B cell (primary cell): ENCODE measurements around the gene PRPF4. TPM values are rescaled to one million over a fixed set of nuclear protein-coding genes. Genes with fewer than 3 reads are reported as not detected.

Source experiments
- ATAC-seq: fragments of 200-7000 bp; cut with Tn5 transposase; one replicate; pipeline ENCODE4 v1.10.0; 2021; ENCODE audit warnings: low read depth, mild to moderate bottlenecking, moderate number of reproducible peaks, moderate library complexity
- CTCF ChIA-PET: fragments of 350-600 bp; sonication (Branson Sonifier 250); formaldehyde crosslinking; loops from one replicate; lab custom pipeline; 2021; ENCODE audit warnings: antibody characterized with exemption, inconsistent platforms; lab: Charles Lee
- POLR2A ChIA-PET: fragments of 350-600 bp; sonication (Branson Sonifier 250); formaldehyde crosslinking; loops from one replicate; lab custom pipeline; 2021; ENCODE audit warnings: antibody characterized with exemption; lab: Charles Lee
- DNase-seq: peaks from one replicate; pipeline ENCODE4 v3.0.0; 2013
- H2AFZ ChIP-seq: 2 replicates; pipeline ENCODE4 v1.6.1; 2012; ENCODE audit warnings: mild to moderate bottlenecking, low read depth, low read length; ENCODE audit not compliant: insufficient read depth, poor library complexity, severe bottlenecking
- H3K27ac ChIP-seq, 2 donors: 1 replicate in 1 of 2; 2 replicates in 1 of 2; pipeline ENCODE4 v1.5.1; 2012 to 2013; ENCODE audit warnings: low read length in 2 of 2, mild to moderate bottlenecking in 2 of 2, moderate library complexity in 1 of 2
- H3K27me3 ChIP-seq, 4 experiments: fragments of 200-600 bp in 1 of 4; sonication (generic) in 1 of 4; replicated peaks in 1 of 4; 1 replicate in 2 of 4; 2 replicates in 2 of 4; pipeline versions ENCODE4 v1.6.1 to v1.7.0; 2013 to 2016; ENCODE audit warnings: low read length in 3 of 4, mild to moderate bottlenecking in 2 of 4, mixed read lengths in 1 of 4, moderate library complexity in 1 of 4; ENCODE audit not compliant: insufficient read depth in 4 of 4, control insufficient read depth in 3 of 4; ENCODE audit errors: control extremely low read depth in 1 of 4
- H3K36me3 ChIP-seq, 2 experiments: replicated peaks in 1 of 2; 1 replicate in 1 of 2; 2 replicates in 1 of 2; pipeline versions ENCODE4 v1.6.1 to v1.7.1; 2013; ENCODE audit warnings: low read length in 1 of 2; ENCODE audit not compliant: insufficient read depth in 2 of 2, control insufficient read depth in 1 of 2; ENCODE audit errors: control extremely low read depth in 1 of 2, extremely low read depth in 1 of 2
- H3K4me1 ChIP-seq, 2 donors: fragments of 200-600 bp in 1 of 2; sonication (generic) in 1 of 2; 1 replicate in 1 of 2; 2 replicates in 1 of 2; pipeline versions ENCODE4 v1.5.1 to v1.6.1; 2013 to 2017; ENCODE audit warnings: low read length in 2 of 2; ENCODE audit not compliant: control insufficient read depth in 2 of 2, insufficient read depth in 2 of 2
- H3K4me2 ChIP-seq: replicated peaks from 2 replicates; pipeline ENCODE3; 2012; ENCODE audit warnings: mild to moderate bottlenecking, low read depth, low read length; ENCODE audit not compliant: poor library complexity, severe bottlenecking
- H3K4me3 ChIP-seq, 5 experiments: fragments of 200-600 bp in 1 of 5; sonication (generic) in 1 of 5; 1 replicate in 3 of 5; 2 replicates in 2 of 5; pipeline versions ENCODE4 v1.5.1 to v1.7.0; 2011 to 2016; ENCODE audit warnings: low read length in 4 of 5, mild to moderate bottlenecking in 4 of 5, low read depth in 2 of 5, control low read depth in 1 of 5, moderate library complexity in 1 of 5; ENCODE audit not compliant: insufficient read depth in 1 of 5; ENCODE audit errors: control extremely low read depth in 1 of 5, extremely low read depth in 1 of 5
- H3K79me2 ChIP-seq: fragments of 200-600 bp; sonication (generic); one replicate; pipeline ENCODE4 v1.6.0; 2016; ENCODE audit warnings: low read length; ENCODE audit not compliant: control insufficient read depth, insufficient read depth
- H3K9ac ChIP-seq: fragments of 200-600 bp; sonication (generic); 2 replicates; pipeline ENCODE4 v1.6.1; 2017; ENCODE audit warnings: mild to moderate bottlenecking, low read length, moderate library complexity
- H3K9me3 ChIP-seq, 3 donors: one replicate each; pipeline versions ENCODE4 v1.6.1 to v1.7.1; 2013; ENCODE audit warnings: low read length in 2 of 3; ENCODE audit not compliant: control insufficient read depth in 2 of 3, insufficient read depth in 1 of 3; ENCODE audit errors: control extremely low read depth in 1 of 3
- H4K20me1 ChIP-seq: 2 replicates; pipeline ENCODE4 v1.6.0; 2012; ENCODE audit warnings: mild to moderate bottlenecking, low read length; ENCODE audit not compliant: insufficient read depth, control insufficient read depth, poor library complexity, severe bottlenecking
- H3K27ac Mint-ChIP-seq: one replicate; pipeline ENCODE4 v1.8.0; 2021; ENCODE audit warnings: mixed read lengths
- H3K27me3 Mint-ChIP-seq: one replicate; pipeline ENCODE4 v1.8.0; 2021; ENCODE audit warnings: mixed read lengths
- H3K4me1 Mint-ChIP-seq: one replicate; pipeline ENCODE4 v1.8.0; 2021; ENCODE audit warnings: mixed read lengths
- H3K4me3 Mint-ChIP-seq: one replicate; pipeline ENCODE4 v1.8.0; 2021; ENCODE audit warnings: mixed read lengths
- H3K9me3 Mint-ChIP-seq: one replicate; pipeline ENCODE4 v1.8.0; 2022; ENCODE audit warnings: mixed read lengths; ENCODE audit not compliant: insufficient read depth
- EZH2 ChIP-seq: IDR thresholded peaks from 2 replicates; pipeline ENCODE4 v1.6.1; 2012; ENCODE audit warnings: borderline replicate concordance, low read depth, mild to moderate bottlenecking, moderate library complexity, low read length; ENCODE audit not compliant: insufficient read depth, poor library complexity, severe bottlenecking
- WGBS: methylation state at CpG from one replicate; pipeline ENCODE4 v1.1.5; 2013; ENCODE audit warnings: missing lambda C conversion rate; ENCODE audit not compliant: insufficient coverage; 5-methylcytosine and 5-hydroxymethylcytosine counted together
- intact Hi-C: fragments of 100-400 bp; cut with micrococcal nuclease; formaldehyde crosslinking; loops from one replicate; pipeline ENCODE4 v1.10.0; 2022
- polyA plus RNA-seq: library from polyadenylated mRNA; depleted of rRNA; stranded (reverse); fragments of >200 nt; gene quantifications from 2 replicates; pipeline ENCODE4 v1.2.3, GENCODE V29; 2012
- total RNA-seq, 2 donors: library from RNA; stranded (reverse); fragments of 120-200 nt in 1 of 2; gene quantifications; 1 replicate in 1 of 2; 2 replicates in 1 of 2; pipeline versions ENCODE4 v1.2.3 to v1.2.4, GENCODE V29; 2013 to 2022
- TF ChIP-seq, protein P1 (sequence below): fragments of 200-600 bp; IDR thresholded peaks from one replicate; pipeline ENCODE4 v1.8.0; 2022; ENCODE audit warnings: antibody characterized with exemption, mild to moderate bottlenecking

The PRPF4 gene
- total and polyA plus RNA-seq, 2 donors (not counting 1 experiment from before 2014, with no cell fraction given) = 11.4 to 30.8 TPM

DNA sequence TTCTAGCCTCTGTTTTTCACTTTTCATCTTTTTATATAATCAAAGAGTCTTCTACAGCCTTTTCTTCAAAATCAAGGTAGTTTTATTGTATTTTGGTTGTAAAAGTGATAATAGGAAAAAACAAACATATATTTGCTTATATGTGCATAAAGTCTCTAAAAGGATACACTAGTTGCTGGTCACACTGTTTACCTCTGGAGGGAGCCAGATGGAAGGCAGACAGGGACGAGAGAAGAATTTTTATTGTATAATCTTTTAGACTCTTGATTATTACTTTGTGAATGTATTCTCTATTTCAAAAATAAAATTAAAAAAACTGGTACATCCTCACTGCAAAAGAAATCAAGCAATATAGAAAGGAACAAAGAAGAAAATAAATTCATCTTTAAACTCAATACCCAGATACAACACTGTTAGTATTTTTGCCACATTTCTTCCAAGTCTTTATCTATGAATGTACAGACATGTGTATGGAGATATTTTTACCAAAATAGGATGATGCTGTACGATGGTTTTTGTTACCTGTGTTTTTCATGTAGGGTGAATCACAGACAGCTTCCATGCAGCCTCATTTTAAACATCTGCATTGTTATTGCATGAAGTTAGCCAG is 33.9 kb downstream of the PRPF4 start:
- Histone ChIP-seq H4K20me1 (no peaks in the 10 kb centered on the region), H3K27ac (no peak overlapping the region), H2AFZ (no peak overlapping the region), H3K27me3 (no peaks in the 10 kb centered on the region), H3K4me2 (no peak overlapping the region), H3K9me3 (no peaks in the 10 kb centered on the region), H3K4me1 (no peaks in the 10 kb centered on the region), H3K36me3 (no peaks in the 10 kb centered on the region), H3K4me3 (no peak overlapping the region), H3K79me2 (no peaks in the 10 kb centered on the region), H3K9ac (no peak overlapping the region)
- Mint-ChIP-seq H3K9me3 (no peaks in the 10 kb centered on the region), H3K4me1 (no peaks in the 10 kb centered on the region), H3K27me3 (peaks cover 4% of the 10 kb centered on the region), H3K27ac (no peak overlapping the region), H3K4me3 (no peak overlapping the region)
- POLR2A ChIA-PET = no interaction called here
- no peak for TF ChIP-seq EZH2
- TF ChIP-seq, protein P1, sequence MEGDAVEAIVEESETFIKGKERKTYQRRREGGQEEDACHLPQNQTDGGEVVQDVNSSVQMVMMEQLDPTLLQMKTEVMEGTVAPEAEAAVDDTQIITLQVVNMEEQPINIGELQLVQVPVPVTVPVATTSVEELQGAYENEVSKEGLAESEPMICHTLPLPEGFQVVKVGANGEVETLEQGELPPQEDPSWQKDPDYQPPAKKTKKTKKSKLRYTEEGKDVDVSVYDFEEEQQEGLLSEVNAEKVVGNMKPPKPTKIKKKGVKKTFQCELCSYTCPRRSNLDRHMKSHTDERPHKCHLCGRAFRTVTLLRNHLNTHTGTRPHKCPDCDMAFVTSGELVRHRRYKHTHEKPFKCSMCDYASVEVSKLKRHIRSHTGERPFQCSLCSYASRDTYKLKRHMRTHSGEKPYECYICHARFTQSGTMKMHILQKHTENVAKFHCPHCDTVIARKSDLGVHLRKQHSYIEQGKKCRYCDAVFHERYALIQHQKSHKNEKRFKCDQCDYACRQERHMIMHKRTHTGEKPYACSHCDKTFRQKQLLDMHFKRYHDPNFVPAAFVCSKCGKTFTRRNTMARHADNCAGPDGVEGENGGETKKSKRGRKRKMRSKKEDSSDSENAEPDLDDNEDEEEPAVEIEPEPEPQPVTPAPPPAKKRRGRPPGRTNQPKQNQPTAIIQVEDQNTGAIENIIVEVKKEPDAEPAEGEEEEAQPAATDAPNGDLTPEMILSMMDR = peak; percentile 67
- CTCF ChIA-PET = interaction anchor here (0.6 to 5.4 kb wide), 9 partner anchors 9 to 1842 kb away, joined by 3 to 34 read pairs (median 3); partner anchors contain the start of genes C9orf43 and POLE3
- no peak for ATAC-seq
- intact Hi-C loops = loop anchor here (1.0 kb wide), 2 partner anchors 98 to 273 kb away; no protein-coding TSS in a partner anchor
- DNase-seq = peak; percentile 39
- no CpG with 5 or more reads among the region's 2 CpGs for WGBS

DNA sequence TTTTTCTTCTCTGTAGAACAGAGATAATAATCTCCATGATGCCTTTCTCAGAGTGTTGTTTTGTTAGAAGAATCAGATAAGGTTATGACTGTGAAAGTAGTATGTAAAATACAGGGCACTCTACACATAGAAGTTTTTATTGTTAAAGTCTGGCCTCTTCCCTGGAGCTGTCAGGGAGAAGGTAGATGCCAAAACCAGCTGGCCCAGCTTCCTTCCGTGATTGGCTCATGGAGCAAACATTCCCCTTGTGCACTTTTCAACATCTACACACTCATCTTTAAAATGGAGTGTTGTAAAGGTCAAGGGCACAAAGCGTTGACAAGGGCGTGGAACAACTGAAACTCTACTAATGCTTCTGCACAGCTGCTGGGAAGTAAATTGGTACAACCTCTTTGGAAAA is 35.1 kb downstream of the PRPF4 start:
- H3K27me3 ChIP-seq = no peaks in the 10 kb centered on the region
- H3K79me2 ChIP-seq = no peaks in the 10 kb centered on the region
- H3K9ac ChIP-seq = no peak overlapping the region
- WGBS = no CpG with 5 or more reads among the region's 3 CpGs
- H3K4me2 ChIP-seq = no peak overlapping the region
- no peaks in the 10 kb centered on the region for H4K20me1 ChIP-seq
- ChIA-PET CTCF (interaction anchor here (1.2 to 5.4 kb wide), 7 partner anchors 92 to 348 kb away, joined by 3 to 34 read pairs (median 6); no protein-coding TSS in a partner anchor), POLR2A (interaction anchor here (0.6 kb wide), 1 partner anchor 296 kb away, joined by 5 read pairs; no protein-coding TSS in a partner anchor)
- peaks cover 1% of the 10 kb centered on the region for H3K27me3 Mint-ChIP-seq
- no peaks in the 10 kb centered on the region for H3K36me3 ChIP-seq
- ATAC-seq (no peak), DNase-seq (no peak)
- H3K4me1 Mint-ChIP-seq = no peaks in the 10 kb centered on the region
- no peak overlapping the region for H3K4me3 ChIP-seq
- H3K4me1 ChIP-seq = no peaks in the 10 kb centered on the region
- no peak for TF ChIP-seq EZH2
- TF ChIP-seq, protein P1 = no peak
- H2AFZ ChIP-seq = no peak overlapping the region
- no peaks in the 10 kb centered on the region for H3K9me3 ChIP-seq
- H3K4me3 Mint-ChIP-seq = no peak overlapping the region
- H3K27ac ChIP-seq = no peak overlapping the region
- no peaks in the 10 kb centered on the region for H3K9me3 Mint-ChIP-seq
- H3K27ac Mint-ChIP-seq = no peak overlapping the region
- intact Hi-C loops = no loop called here
